HepG2 (cell line): ENCODE measurements around the gene ITCH. TPM values are rescaled to one million over a fixed set of nuclear protein-coding genes. Genes with fewer than 3 reads are reported as not detected.
A peak's percentile ranks its signal among the peaks of the same experiment; 100 is the strongest.

Source experiments
- ARHGAP35 ChIP-seq: sonication (generic); formaldehyde crosslinking; IDR thresholded peaks from 2 replicates; pipeline ENCODE4 v1.9.0; 2022; ENCODE audit warnings: mild to moderate bottlenecking, inconsistent platforms, moderate library complexity, missing genetic modification reagents, borderline replicate concordance
- ARID2 ChIP-seq: sonication (generic); formaldehyde crosslinking; IDR thresholded peaks from 2 replicates; pipeline ENCODE4 v1.8.1; 2022; ENCODE audit warnings: mild to moderate bottlenecking, missing genetic modification reagents, borderline replicate concordance
- ARID5B ChIP-seq: IDR thresholded peaks from 2 replicates; pipeline ENCODE4 v1.4.0; 2020; ENCODE audit warnings: mild to moderate bottlenecking, missing genetic modification reagents
- BRD4 ChIP-seq: sonication (generic); formaldehyde crosslinking; IDR thresholded peaks from 2 replicates; pipeline ENCODE4 v1.4.0; 2020; ENCODE audit warnings: missing genetic modification reagents
- CCAR2 ChIP-seq: fragments of 200-400 bp; formaldehyde crosslinking; optimal IDR thresholded peaks from 2 replicates; pipeline ENCODE3; 2018; ENCODE audit warnings: low read depth, mild to moderate bottlenecking, low read length, moderate library complexity
- EHMT2 ChIP-seq: fragments of 200-600 bp; sonication (generic); IDR thresholded peaks from 2 replicates; pipeline ENCODE4 v1.7.0; 2017; ENCODE audit warnings: antibody characterized with exemption, low read depth, low read length, borderline replicate concordance
- ELF4 ChIP-seq: sonication (generic); formaldehyde crosslinking; IDR thresholded peaks from 2 replicates; pipeline ENCODE4 v1.5.0; 2020; ENCODE audit warnings: missing genetic modification reagents, mild to moderate bottlenecking, moderate library complexity, borderline replicate concordance
- ELK4 ChIP-seq: sonication (generic); formaldehyde crosslinking; IDR thresholded peaks from 2 replicates; pipeline ENCODE4 v1.9.0; 2021; ENCODE audit warnings: missing genetic modification reagents, borderline replicate concordance
- HDAC6 ChIP-seq: fragments of 200-600 bp; sonication (generic); IDR thresholded peaks from 2 replicates; pipeline ENCODE4 v1.7.0; 2017; ENCODE audit warnings: mild to moderate bottlenecking, antibody characterized with exemption, low read length, low read depth
- JUNB ChIP-seq: sonication (generic); formaldehyde crosslinking; IDR thresholded peaks from 2 replicates; pipeline ENCODE4 v1.8.0; 2022; ENCODE audit warnings: missing genetic modification reagents, mild to moderate bottlenecking, borderline replicate concordance
- KLF13 ChIP-seq: sonication (generic); formaldehyde crosslinking; IDR thresholded peaks from 2 replicates; pipeline ENCODE4 v1.4.0; 2020; ENCODE audit warnings: mild to moderate bottlenecking, missing genetic modification reagents
- NCOR1 ChIP-seq: fragments of 200-600 bp; sonication (generic); IDR thresholded peaks from 2 replicates; pipeline ENCODE4 v1.7.0; 2017; ENCODE audit warnings: antibody characterized with exemption, low read length, borderline replicate concordance
- PAX8 ChIP-seq: sonication (generic); formaldehyde crosslinking; IDR thresholded peaks from 2 replicates; pipeline ENCODE4 v1.8.0; 2022; ENCODE audit warnings: mild to moderate bottlenecking, missing genetic modification reagents, borderline replicate concordance
- PBX3 ChIP-seq: sonication (generic); formaldehyde crosslinking; IDR thresholded peaks from 2 replicates; pipeline ENCODE4 v1.8.1; 2023; ENCODE audit warnings: missing genetic modification reagents, inconsistent platforms, borderline replicate concordance
- PRMT3 ChIP-seq: sonication (generic); formaldehyde crosslinking; IDR thresholded peaks from 2 replicates; pipeline ENCODE4 v1.8.1; 2022; ENCODE audit warnings: low read depth, mild to moderate bottlenecking, moderate library complexity, missing genetic modification reagents, borderline replicate concordance
- RBFOX2 ChIP-seq: fragments of 200-400 bp; formaldehyde crosslinking; IDR thresholded peaks from 2 replicates; pipeline ENCODE4 v1.6.1; 2017; ENCODE audit warnings: low read depth, mild to moderate bottlenecking, low read length
- RCOR2 ChIP-seq: IDR thresholded peaks from 2 replicates; pipeline ENCODE4 v1.6.1; 2016; ENCODE audit warnings: missing biosample characterization, missing genetic modification reagents
- TBP ChIP-seq: sonication (generic); formaldehyde crosslinking; IDR thresholded peaks from 2 replicates; pipeline ENCODE4 v1.5.0; 2020; ENCODE audit warnings: missing genetic modification reagents
- XRCC5 ChIP-seq: fragments of 200-400 bp; formaldehyde crosslinking; optimal IDR thresholded peaks from 2 replicates; pipeline ENCODE3; 2017; ENCODE audit warnings: mild to moderate bottlenecking, low read length
- ZBTB42 ChIP-seq: sonication (generic); formaldehyde crosslinking; IDR thresholded peaks from 2 replicates; pipeline ENCODE4 v1.5.0; 2020; ENCODE audit warnings: mild to moderate bottlenecking, missing genetic modification reagents
- ZNF282 ChIP-seq: fragments of 450-650 bp; IDR thresholded peaks from 2 replicates; pipeline ENCODE4 v1.6.1; 2018; ENCODE audit not compliant: partially characterized antibody
- ZNF674 ChIP-seq: sonication (generic); formaldehyde crosslinking; IDR thresholded peaks from 2 replicates; pipeline ENCODE4 v1.5.0; 2020; ENCODE audit warnings: low read depth, mild to moderate bottlenecking, missing genetic modification reagents
- ZNF746 ChIP-seq: sonication (generic); formaldehyde crosslinking; IDR thresholded peaks from 2 replicates; pipeline ENCODE4 v1.8.0; 2022; ENCODE audit warnings: mild to moderate bottlenecking, missing genetic modification reagents
- ZNF775 ChIP-seq: sonication (generic); formaldehyde crosslinking; IDR thresholded peaks from 2 replicates; pipeline ENCODE4 v1.4.0; 2020; ENCODE audit warnings: missing genetic modification reagents, mild to moderate bottlenecking, moderate library complexity, borderline replicate concordance
- polyA plus RNA-seq, 8 experiments: library from polyadenylated mRNA; depleted of rRNA in 3 of 8; stranded (reverse) in 7 of 8; unstranded in 1 of 8; fragments of >200 nt; fragmentation: Illumina TruSeq in 4 of 8; extraction: Trizol in 4 of 8; gene quantifications; 2 replicates each; pipeline versions ENCODE4 v1.2.1 to v1.2.3, GENCODE V29; 2011 to 2016; ENCODE audit warnings: low read depth in 4 of 8, missing spikeins in 1 of 8, mixed read lengths in 1 of 8; ENCODE audit not compliant: insufficient read depth in 1 of 8
- total RNA-seq, 5 experiments: library from RNA; depleted of rRNA; stranded (reverse); fragments of >200 nt; fragmentation: Illumina TruSeq; extraction: Trizol; gene quantifications; 2 replicates each; pipeline ENCODE4 v1.2.3, GENCODE V29; 2016; ENCODE audit warnings: low read depth in 1 of 5

Gene ITCH
- total and polyA plus RNA-seq, 2 of the 13 experiments (the other 11 are each of a cell fraction or from before 2014, with no cell fraction given) = 20.5 to 112 TPM

GRCh38 chr20:34525709-34526416 lies 162.8 kb downstream of the ITCH start (continued):
- TF ChIP-seq JUNB (CRISPR knock-in tag) = peak; percentile 96
- no peak for TF ChIP-seq PRMT3 (CRISPR knock-in tag)
- peak; percentile 92 for TF ChIP-seq XRCC5
- TF ChIP-seq ZNF746 (CRISPR knock-in tag) = peak; percentile 56; the same call in 1 of the 2 replicates
- no peak for TF ChIP-seq ZNF674
- TF ChIP-seq ELK4 (CRISPR knock-in tag) = no peak
- TF ChIP-seq ZNF775 (CRISPR knock-in tag) = no peak
- TF ChIP-seq ZNF282 = no peak
- TF ChIP-seq TBP = 0 out of 2 replicates have a peak, but pooled peaks have one; percentile 90
- no peak for TF ChIP-seq HDAC6
- TF ChIP-seq RBFOX2 = peak; percentile 43
- peak; percentile 93 for TF ChIP-seq RCOR2
- no peak for TF ChIP-seq ZBTB42 (CRISPR knock-in tag)
- peak; percentile 12; the same call in 1 of the 2 replicates for TF ChIP-seq ELF4 (CRISPR knock-in tag)
- 0 out of 2 replicates have a peak, but pooled peaks have one; percentile 44 for TF ChIP-seq ARID2 (CRISPR knock-in tag)
- no peak for TF ChIP-seq PBX3
- no peak; the same call in none of the 2 replicates for TF ChIP-seq ARHGAP35 (CRISPR knock-in tag)
- peak; percentile 98 for TF ChIP-seq ARID5B (CRISPR knock-in tag)
- TF ChIP-seq BRD4 (CRISPR knock-in tag) = peak; percentile 34; the same call in 1 of the 2 replicates
- TF ChIP-seq CCAR2 = no peak
- TF ChIP-seq KLF13 (CRISPR knock-in tag) = no peak
- TF ChIP-seq PAX8 = 0 out of 2 replicates have a peak, but pooled peaks have one; percentile 31
- TF ChIP-seq NCOR1 = 0 out of 2 replicates have a peak, but pooled peaks have one; percentile 50
- TF ChIP-seq EHMT2 = no peak
